NCI-H1930 (cell line): Measurements from ENCODE around the gene TSBP1.

ENCODE experiments used
- DNase-seq, 2 experiments: peaks; one replicate each; lab custom pipeline; 2025; lab: John Stamatoyannopoulos, UW

TSBP1 gene, protein sequence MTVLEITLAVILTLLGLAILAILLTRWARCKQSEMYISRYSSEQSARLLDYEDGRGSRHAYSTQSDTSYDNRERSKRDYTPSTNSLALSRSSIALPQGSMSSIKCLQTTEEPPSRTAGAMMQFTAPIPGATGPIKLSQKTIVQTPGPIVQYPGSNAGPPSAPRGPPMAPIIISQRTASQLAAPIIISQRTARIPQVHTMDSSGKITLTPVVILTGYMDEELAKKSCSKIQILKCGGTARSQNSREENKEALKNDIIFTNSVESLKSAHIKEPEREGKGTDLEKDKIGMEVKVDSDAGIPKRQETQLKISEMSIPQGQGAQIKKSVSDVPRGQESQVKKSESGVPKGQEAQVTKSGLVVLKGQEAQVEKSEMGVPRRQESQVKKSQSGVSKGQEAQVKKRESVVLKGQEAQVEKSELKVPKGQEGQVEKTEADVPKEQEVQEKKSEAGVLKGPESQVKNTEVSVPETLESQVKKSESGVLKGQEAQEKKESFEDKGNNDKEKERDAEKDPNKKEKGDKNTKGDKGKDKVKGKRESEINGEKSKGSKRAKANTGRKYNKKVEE

DNA sequence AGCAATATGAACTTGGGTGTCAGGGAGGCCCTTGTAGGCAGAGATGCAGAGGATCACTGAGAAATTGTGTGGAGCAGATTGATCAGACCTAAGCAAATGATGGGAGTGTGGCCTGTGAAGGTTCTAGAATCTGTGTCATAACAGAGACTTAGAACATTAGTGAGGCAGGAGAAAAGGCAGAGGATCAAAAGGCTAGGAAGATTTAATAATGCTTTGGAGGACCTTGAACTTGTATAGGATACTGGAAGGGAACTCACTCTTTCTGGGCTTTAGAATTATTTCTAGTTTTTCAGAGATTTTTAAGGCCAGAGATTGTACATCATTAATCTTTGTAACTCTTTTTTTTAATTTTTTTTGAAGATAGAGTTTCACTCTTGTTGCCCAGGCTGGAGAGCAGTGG is at the start of gene TSBP1:
Gene TSBP1 (minus strand): TSS at position 101 of the 400 bp plus-strand sequence. CDS start 197 bp downstream, outside the sequence.
- DNase-seq = no peak

DNA sequence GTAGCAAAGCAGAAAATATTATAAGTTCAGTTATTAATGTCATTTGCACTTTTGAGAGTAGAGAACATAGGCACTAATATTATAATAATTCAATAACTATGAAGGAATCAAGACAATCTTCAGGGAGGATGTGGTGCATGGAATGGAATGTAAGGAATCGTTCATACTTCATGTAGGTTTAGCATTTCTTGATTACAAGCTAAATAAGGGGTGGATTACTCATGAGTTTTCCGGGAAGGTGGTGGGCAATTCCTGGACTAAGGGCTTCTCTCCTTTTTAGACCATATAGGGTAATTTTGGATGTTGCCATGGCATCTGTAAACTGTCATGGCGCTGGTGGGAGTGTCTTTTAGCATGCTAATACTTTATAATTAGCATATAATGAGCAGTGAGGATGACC is 44.3 kb upstream of the TSBP1 start:
- no peak for DNase-seq

DNA sequence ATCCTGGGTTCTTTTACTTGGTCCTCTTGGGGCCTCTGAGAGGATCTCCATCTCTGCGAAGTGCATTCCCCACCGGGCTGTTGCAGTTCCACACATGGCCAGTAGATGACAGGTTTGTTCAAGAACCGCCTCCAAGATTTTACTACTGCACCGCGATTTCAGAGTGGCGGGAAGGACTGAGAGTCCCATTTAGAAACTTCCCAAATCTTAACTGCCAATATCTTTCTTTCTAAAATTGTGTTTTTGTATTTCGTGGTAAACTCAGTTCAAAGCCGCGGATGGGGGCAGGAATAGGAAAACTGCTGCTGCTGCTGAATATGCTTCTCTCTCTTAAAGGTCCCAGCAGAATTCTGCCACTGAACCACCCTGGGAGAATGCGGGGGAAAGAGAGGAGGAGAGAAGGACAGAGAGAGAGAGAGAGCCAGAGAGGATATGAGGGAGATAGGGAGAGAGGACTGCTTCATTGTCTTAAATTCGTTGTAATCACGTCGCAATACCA is 43.9 kb upstream of the TSBP1 start:
- peak in 1 of 2 experiments; percentile 71 for DNase-seq

DNA sequence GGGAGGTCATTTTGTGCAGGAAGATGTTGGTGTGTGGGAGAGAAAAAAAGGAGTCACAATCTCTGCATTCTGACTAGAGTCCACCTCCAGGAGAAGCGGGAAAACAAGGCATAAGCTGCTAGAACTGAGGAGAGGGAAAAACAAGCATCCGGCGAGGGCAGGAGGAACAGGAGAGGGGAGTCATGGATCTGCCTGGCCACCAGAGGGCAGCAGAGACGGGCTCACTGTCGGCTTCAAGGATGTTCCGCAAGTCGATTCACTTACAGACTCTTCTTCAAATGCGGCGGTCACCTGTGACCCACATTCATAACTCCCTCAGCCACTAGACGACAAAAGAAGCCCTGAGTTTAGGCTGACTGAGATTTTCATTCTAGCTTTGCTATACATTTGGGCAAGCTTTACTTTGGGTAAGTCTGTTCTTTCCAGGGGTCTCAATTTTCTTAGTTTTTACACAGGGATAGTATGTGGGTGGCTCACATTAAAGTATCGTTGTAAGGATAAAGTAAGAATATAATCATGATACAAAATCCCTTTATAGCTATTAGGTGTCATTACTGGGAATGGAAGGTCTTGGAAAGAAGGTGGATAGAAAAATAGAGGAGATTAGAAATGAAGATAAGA is 41.8 kb upstream of the TSBP1 start:
- DNase-seq = peak; percentile 34 to 77

DNA sequence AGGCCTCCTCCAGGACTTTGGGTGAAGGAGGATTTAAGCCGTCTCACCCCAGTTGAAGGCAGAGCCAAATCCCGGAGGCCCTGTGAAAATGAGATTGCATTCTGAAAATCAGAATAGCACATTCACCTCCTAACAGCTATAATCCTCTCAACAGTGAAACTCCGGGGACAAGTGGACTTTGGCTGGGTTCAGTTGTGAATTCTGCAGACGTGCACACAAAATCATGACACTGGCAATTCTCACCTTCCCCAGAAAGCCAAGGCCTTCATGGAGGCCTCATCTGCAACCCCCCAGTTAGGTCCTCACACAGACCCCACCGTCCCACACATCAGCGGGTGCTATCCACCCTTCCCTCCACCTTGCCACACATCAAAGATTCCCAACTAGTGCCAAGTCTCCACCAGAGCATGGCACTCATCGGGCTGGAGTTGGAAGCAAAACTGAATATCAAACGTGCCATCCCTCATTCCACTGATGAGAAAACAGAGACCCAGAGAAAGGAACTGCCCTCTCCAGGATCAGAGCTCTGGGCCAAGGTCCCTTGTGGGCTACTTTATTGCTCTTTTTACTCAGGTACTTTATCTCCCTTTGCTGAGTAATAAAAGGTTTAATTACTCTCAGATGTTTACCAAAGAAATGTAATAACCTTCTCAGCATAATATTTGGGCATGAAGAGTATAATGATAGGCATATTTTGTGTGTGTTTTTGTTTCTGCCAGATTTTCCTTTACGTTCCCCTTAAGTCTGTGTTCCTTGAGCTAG is 40.0 kb upstream of the TSBP1 start:
- DNase-seq = no peak

DNA sequence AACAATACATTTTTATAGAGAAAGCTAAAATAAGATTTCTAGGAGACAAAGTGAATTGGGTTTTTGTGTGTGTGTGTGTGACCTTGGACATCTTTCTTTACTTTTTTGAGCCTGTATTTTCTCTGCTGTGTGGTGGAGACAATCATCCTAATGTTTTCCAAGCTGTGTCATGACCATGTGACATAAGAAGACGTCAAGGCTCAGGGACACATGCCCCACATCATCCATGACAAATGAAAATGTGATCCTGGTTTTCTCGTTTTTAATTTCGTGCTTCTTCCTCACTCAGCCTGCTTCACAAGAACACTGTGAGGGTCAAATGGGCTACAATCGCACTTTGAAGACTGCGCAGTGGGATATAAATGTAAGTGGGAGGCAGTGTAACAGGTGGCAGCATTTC is 39.2 kb upstream of the TSBP1 start:
- DNase-seq = no peak

DNA sequence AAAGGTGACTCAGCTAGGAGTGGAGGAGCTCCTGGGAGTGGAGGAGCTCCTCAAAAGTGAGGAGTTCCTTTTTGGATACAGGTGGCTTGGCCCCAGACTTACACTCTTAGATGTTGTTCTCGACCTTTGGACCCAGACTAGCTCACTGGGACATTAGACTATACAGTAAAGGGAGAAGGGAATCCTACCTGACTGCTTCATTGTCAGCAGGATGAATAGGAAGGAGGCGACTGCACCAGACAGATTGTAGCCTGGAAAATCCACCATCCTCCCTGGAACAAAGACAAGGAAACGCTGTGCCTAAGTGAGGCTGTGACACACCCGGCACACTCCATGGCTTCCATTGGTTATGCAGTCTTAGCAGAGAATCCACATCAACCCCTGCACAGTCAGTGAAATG is 35.2 kb upstream of the TSBP1 start, which contains the start of gene BTNL2:
Gene BTNL2 (minus strand): TSS at position 325 of the 400 bp plus-strand sequence. CDS start 58 bp downstream, at position 267.
- no peak for DNase-seq

DNA sequence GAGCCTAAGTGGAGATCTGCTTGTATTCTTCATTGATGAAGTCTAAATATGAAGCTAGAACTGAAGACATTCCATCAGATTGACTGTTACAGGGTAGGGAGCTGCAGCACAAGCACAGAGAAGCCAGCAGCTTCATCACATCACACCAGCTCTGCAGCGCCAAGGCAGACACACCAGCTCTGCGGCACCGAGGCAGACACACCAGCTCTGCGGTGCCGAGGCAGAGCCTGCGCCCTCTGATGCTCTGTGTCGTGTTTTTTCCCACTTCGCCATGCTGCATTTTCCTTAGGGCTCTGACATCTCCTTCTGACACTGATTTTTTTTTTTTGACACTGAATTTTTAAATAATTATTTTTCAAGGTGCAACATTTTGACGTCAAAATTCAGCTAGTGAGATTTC is 34.5 kb upstream of the TSBP1 start:
- DNase-seq = no peak

DNA sequence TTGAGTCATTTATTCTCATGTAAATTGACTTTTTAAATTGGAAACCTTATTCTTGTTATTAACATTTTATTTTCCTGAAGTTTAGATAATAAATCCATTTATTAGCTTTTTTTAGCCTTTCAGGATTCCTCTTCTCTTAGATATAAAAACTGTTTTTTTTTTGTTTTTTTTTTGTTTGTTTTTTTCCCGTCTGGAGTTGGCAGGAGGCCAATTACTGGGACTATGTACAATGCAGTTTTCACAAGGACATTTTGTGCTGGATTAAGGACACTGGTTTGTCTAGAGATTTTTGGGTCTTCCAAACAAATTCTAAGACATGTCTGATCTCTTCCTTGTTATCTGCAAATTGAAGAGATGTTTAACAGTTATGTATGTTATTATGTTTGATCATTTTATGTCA is 34.0 kb upstream of the TSBP1 start:
- DNase-seq = no peak

DNA sequence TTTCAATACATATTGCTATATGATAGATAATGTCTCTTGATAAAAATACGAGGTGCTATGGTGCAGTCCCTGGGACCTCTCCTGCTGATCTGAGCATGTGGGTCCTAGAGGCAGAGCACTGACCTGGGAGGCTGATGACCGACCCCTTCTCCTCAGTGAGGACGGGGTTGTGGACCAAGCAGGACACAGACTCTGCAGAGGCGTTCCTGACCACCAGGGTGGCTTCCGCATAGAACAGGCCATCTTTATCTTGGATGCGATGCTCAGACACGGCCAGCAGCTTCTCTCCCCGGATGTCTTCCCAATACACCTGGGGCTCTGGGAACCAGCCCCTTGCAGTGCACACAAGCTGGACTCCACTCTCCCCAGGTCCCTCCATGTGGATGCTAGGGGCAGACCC is 31.1 kb upstream of the TSBP1 start:
- DNase-seq = no peak

DNA sequence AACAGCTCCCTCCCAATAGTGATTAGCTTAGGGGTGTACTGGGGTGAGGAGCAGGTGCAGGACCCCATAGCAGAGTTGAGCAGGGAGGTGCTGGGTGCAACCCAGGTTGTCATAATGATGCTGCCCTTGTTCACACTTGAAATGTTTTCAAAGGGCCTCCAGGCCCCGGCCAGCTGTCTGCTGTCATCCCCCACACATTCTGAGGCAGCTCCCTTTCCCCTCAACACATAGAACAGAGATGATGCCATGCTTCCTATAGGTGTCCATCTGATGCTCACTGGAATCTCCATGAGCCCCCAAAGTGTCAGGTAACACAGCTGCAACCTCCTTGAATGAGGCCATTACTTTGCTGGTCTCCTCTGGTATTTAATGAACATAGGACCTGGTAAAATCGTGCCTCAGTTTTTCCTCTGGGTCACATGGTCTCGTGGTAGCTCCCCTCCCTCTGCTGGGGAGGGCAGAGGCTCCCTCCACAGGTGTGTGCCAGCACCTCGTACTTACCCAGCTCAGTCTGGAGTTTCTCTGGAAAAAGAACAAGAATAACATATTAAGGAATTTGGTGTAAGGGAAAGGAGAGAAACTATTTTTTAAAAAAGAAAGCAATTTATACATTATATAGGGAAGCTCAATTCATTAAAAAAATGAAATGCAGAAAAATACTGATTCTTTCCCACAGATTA is 29.7 kb upstream of the TSBP1 start:
- DNase-seq = no peak

DNA sequence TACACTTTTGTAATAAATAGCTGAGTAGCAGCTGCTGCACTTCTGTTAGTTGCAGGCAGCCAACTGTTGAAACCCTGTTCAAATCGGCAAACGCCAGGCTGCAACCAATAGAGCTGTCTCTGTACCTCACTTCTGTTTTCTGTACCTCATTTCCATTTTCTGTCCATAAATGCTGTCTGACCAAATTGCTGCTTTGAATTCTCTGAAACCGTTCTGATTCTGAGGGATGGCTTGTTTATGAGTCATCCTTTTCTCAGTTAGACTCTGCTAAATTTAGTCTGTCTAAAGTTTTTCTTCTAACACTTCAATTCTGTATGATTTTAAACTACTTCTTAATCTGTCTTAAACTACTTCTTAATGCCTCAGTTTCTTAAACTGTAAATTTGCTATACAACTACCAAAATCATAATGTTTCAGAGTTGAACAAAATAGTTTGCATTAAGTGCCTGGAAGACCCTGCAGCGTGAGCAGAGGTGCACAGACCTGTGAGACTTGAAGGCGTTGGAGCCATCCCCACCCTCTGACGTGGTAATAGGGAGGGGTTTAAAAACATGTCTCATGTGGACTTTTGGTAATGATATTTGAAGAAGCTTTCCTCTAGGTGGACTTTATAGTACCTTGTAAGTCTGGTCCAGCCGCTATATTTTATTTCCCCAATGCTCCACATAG is 25.7 kb upstream of the TSBP1 start:
- DNase-seq = no peak

DNA sequence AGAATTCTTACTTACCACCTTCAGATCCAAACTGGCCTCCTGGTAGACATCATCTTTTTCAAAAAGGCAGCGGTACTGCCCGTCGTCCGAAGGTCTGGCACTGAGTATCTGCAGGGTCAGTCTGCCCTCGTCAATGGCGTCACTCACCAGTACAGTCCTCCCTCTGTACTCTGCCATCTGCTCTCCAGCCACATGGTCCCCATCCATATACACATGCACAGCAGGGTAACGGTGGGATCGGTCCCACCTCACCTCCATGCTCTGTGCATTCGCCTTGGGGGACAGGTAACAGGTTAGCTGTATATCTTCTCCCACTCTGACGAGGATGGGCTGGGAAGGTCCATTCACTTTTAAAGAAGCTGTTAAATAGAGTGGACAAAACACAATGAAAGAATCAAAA is 24.3 kb upstream of the TSBP1 start:
- DNase-seq = no peak

DNA sequence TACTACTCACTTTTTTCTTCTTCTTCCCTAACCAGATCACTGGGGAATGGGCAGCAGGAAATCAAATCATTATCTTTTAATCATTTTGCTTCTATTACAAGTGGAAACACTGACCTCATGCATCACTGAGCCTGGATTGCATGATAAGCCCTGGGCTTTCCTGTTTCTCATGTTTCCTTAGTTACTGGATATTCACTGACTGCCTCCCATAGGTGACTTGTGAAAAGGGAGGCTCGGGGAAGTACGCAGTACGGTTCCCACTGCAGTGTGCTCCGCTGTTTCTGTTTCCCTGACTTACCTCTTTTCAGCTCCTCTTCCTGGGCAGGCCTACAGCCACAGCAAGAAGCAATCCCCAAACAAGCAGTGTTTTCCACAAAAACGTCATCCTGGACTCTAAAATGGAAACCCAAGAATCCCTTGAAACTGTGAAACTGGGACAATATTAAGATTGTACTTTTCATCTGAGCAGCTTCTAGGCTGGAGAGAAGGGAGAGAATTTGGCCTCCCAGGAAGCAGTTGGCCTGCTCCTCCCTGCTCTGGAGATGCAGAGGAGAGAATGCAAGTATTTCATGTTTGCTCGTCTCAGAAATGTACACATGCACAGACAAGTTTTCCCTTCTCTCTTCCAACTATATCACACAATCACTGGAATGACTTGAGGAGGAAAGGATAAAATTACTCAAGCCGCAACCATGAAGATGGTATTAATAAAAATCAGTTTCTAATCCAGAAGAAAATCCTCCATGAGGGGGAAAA is 22.1 kb upstream of the TSBP1 start:
- no peak for DNase-seq

DNA sequence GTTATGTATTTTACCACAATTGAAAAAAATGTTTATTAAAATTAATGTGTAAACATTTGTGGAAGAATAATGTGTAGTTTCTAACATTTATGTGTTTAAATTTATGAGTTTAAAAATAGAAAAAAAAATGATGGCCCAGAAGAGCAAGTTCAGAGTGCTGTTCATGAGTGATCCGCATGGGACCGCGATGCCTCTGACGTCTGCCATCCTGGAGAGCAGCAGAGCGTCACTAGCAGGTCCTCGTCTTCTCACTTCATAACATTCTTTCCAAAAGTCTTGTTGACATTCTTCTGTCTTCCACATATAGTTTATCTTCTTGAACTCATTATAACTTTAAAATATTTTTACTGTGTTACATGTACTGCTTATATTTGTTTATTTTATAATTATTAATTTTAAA is 19.8 kb upstream of the TSBP1 start:
- no peak for DNase-seq

DNA sequence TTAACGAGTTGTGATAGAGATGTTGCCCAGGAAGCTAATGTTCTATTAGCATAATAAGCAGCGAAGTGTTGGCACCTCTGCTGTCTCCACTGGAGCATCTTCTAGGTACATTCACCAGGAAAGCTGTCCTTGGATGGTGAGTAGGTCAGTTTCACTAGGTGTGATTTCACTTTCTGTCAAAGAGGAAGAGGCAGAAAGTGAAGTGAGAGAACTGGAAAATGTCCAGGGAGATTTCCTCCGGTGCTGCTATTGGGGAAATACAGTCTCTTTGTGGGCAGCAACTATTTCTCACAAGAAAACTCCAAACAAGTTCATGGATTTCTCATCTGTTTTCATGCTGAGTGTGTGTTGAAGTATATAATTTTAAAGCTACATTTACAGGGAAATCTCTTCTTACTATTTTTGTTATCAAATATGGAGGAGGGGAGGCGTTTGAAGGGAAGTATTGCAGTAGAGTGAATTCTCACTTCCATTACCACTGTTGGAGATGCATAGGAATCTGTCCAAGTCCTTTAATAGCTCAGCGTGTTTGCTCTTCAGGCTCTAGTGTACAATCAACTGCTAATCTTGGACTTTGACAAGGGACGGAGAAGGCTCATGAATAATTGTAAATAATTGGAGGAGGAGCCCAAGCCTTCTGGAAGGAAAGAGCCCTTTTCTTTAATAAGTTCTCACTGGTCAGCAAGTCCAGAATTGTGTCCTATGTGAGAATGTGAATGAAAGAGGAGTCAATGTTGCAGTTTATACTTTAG is 16.1 kb upstream of the TSBP1 start:
- DNase-seq = no peak

DNA sequence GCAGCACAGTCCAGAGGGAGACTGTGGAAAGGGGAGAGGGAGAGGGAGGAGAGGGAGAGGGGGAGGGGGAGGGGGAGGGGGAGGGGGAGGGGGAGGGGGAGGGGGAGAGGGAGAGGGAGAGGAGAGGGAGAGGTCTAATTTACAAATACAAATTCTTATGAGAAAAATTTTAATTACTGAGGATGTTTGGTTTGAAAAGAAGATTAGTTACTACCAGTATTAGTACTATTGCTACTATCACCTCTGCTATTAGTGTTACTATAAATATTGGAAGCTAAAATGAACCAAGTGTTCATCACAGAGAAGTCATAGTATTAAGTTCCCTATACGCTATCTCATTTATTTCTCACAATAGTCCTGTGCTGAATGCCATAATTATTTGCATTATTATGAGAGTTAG is 14.3 kb upstream of the TSBP1 start:
- DNase-seq = no peak

DNA sequence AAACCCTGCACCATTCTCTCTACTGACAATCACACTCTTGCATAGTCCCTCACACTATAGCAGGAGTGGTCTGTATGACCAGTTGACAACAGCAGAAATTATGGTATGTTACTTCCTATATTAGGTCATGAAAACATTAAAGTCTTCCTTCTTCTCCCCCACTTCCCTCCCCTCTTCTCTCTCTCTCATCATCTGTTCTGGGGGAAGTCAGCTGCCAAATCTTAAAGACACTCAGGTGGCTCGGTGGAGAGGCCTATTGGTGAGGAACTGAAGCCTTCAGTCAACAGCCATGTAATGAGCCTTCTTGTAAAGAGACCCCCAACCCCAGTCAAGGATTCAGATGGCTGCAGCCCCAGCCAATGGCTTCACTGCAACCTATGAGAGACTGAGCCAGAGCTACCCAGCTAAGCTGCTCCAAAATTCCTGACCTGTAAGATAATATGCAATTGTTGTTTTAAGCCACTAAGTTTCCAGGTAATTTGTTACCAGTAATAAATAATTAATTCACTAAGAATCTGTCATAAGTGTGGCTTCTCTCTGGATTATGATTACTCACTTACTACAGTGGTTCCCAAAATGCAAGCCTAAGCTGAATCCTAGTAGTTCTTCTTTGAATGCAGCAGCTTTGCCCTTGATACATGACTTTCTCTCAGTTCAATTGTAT is 11.2 kb upstream of the TSBP1 start:
- DNase-seq = no peak

DNA sequence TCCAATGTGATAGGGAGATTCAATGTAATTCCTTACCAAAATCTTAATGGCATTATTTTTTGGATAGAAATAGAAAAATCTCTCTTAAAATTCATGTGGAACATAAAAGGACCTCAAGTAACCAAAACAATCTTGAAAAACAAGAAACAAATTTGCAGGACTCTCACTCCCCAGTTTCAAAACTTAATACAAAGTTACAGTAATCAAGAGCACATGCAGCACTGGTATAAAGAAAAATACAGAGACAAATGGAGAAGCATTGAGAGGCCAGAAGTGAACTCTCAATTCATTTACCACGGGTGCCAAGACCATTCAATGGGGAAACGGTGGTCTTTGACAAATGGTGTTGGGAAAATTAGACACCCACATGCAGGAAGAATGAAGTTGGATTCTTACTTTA is 7.8 kb upstream of the TSBP1 start:
- DNase-seq = no peak
